EL (cell line): ENCODE results near the gene SPON2.

Experiments
- DNase-seq: peaks from one replicate; pipeline ENCODE4 v3.0.0-alpha.2; 2016

SPON2 gene

GRCh38 chr4:1170156-1170975 is 2.0 kb downstream of the SPON2 start:
- no peak for DNase-seq

- DNase-seq: no peak
Measured at GRCh38 chr4:1169691-1170096, 2.7 kb downstream of the SPON2 start.

- no peak for DNase-seq
Measured at GRCh38 chr4:1169171-1169671, 3.2 kb downstream of the SPON2 start.

GRCh38 chr4:1168191-1169101 is 3.9 kb downstream of the SPON2 start:
- no peak for DNase-seq

- DNase-seq: peak; percentile 89
Measured at GRCh38 chr4:1167244-1167949, 5.0 kb downstream of the SPON2 start.

GRCh38 chr4:1166509-1167243 is 5.7 kb downstream of the SPON2 start:
- DNase-seq: no peak

GRCh38 chr4:1164956-1165545 is 7.3 kb downstream of the SPON2 start:
- DNase-seq: no peak

GRCh38 chr4:1164444-1164843 is 7.9 kb downstream of the SPON2 start:
- DNase-seq: no peak

- DNase-seq: no peak
Measured at GRCh38 chr4:1164040-1164439, 8.3 kb downstream of the SPON2 start.

- DNase-seq: no peak
Measured at GRCh38 chr4:1160351-1160750, 12.0 kb downstream of the SPON2 start.

GRCh38 chr4:1156069-1156468 is 16.3 kb downstream of the SPON2 start:
- DNase-seq: no peak

- no peak for DNase-seq
Measured at GRCh38 chr4:1155314-1155713, 17.1 kb downstream of the SPON2 start.

- DNase-seq: no peak
Measured at GRCh38 chr4:1154523-1155182, 17.7 kb downstream of the SPON2 start.

- DNase-seq: no peak
Measured at GRCh38 chr4:1154126-1154522, 18.3 kb downstream of the SPON2 start.

- no peak for DNase-seq
Measured at GRCh38 chr4:1153567-1154090, 18.8 kb downstream of the SPON2 start.

- no peak for DNase-seq
Measured at GRCh38 chr4:1152290-1152689, 20.1 kb downstream of the SPON2 start.

- DNase-seq: no peak
Measured at GRCh38 chr4:1151541-1151940, 20.8 kb downstream of the SPON2 start.

- DNase-seq: no peak
Measured at GRCh38 chr4:1150875-1151274, 21.5 kb downstream of the SPON2 start.

GRCh38 chr4:1139860-1140259 is 32.5 kb downstream of the SPON2 start:
- DNase-seq: no peak

- no peak for DNase-seq
Measured at GRCh38 chr4:1137850-1138249, 34.5 kb downstream of the SPON2 start.
